ENCODE results near the gene FAT3.

Gene FAT3

GRCh38 chr11:92190535-92191206, 33.9 kb upstream of the FAT3 start:
- H2AFZ ChIP-seq (ENCODE audit: low read depth) = no peak overlapping the region
- H3K4me3 ChIP-seq (IDR thresholded peaks at IDR 0.05; ENCODE audit: insufficient read depth, low read depth, low read length) = no peak overlapping the region
- H3K27me3 ChIP-seq (ENCODE audit: insufficient read depth, low read depth) = no peaks in the 10 kb centered on the region
- no peaks in the 10 kb centered on the region for H4K20me1 ChIP-seq (ENCODE audit: insufficient read depth)
- TF ChIP-seq CTCF (conservative IDR thresholded peaks at IDR 0.05; ENCODE audit: low read depth, low read length) = no peak
- no peak overlapping the region for H3K27ac ChIP-seq
- no peaks in the 10 kb centered on the region for H3K4me1 ChIP-seq (ENCODE audit: low read depth, poor library complexity, severe bottlenecking)
- H3K9ac ChIP-seq = no peak overlapping the region
- no peaks in the 10 kb centered on the region for H3K79me2 ChIP-seq (ENCODE audit: insufficient read depth, low read depth)
- H3K36me3 ChIP-seq (ENCODE audit: insufficient read depth) = no peaks in the 10 kb centered on the region
- H3K4me2 ChIP-seq = no peak overlapping the region

- no peaks in the 10 kb centered on the region for H4K20me1 ChIP-seq (ENCODE audit: insufficient read depth)
- no peak overlapping the region for H3K27ac ChIP-seq
- no peaks in the 10 kb centered on the region for H3K4me1 ChIP-seq (ENCODE audit: low read depth, poor library complexity, severe bottlenecking)
- TF ChIP-seq CTCF (conservative IDR thresholded peaks at IDR 0.05; ENCODE audit: low read depth, low read length) = no peak
- H3K4me3 ChIP-seq (IDR thresholded peaks at IDR 0.05; ENCODE audit: insufficient read depth, low read depth, low read length) = no peak overlapping the region
- H3K4me2 ChIP-seq = no peak overlapping the region
- no peaks in the 10 kb centered on the region for H3K36me3 ChIP-seq (ENCODE audit: insufficient read depth)
- H3K27me3 ChIP-seq (ENCODE audit: insufficient read depth, low read depth) = no peaks in the 10 kb centered on the region
- no peaks in the 10 kb centered on the region for H3K79me2 ChIP-seq (ENCODE audit: insufficient read depth, low read depth)
- H2AFZ ChIP-seq (ENCODE audit: low read depth) = no peak overlapping the region
- H3K9ac ChIP-seq = no peak overlapping the region
Observed at GRCh38 chr11:92192141-92192540, 32.5 kb upstream of the FAT3 start.

GRCh38 chr11:92198268-92198667, 26.4 kb upstream of the FAT3 start:
- H3K4me3 ChIP-seq (IDR thresholded peaks at IDR 0.05; ENCODE audit: insufficient read depth, low read depth, low read length) = no peak overlapping the region
- no peaks in the 10 kb centered on the region for H3K36me3 ChIP-seq (ENCODE audit: insufficient read depth)
- H3K4me1 ChIP-seq (ENCODE audit: low read depth, poor library complexity, severe bottlenecking) = no peaks in the 10 kb centered on the region
- H3K27me3 ChIP-seq (ENCODE audit: insufficient read depth, low read depth) = no peaks in the 10 kb centered on the region
- H2AFZ ChIP-seq (ENCODE audit: low read depth) = no peak overlapping the region
- H3K9ac ChIP-seq = no peak overlapping the region
- no peaks in the 10 kb centered on the region for H4K20me1 ChIP-seq (ENCODE audit: insufficient read depth)
- H3K27ac ChIP-seq = no peak overlapping the region
- H3K79me2 ChIP-seq (ENCODE audit: insufficient read depth, low read depth) = no peaks in the 10 kb centered on the region
- H3K4me2 ChIP-seq = no peak overlapping the region
- no peak for TF ChIP-seq CTCF (conservative IDR thresholded peaks at IDR 0.05; ENCODE audit: low read depth, low read length)

- no peak for TF ChIP-seq CTCF (conservative IDR thresholded peaks at IDR 0.05; ENCODE audit: low read depth, low read length)
- Histone ChIP-seq H3K9ac (no peak overlapping the region), H3K4me2 (no peak overlapping the region), H3K36me3 (ENCODE audit: insufficient read depth) (no peaks in the 10 kb centered on the region), H2AFZ (ENCODE audit: low read depth) (no peak overlapping the region), H3K4me3 (IDR thresholded peaks at IDR 0.05; ENCODE audit: insufficient read depth, low read depth, low read length) (no peak overlapping the region), H4K20me1 (ENCODE audit: insufficient read depth) (no peaks in the 10 kb centered on the region), H3K79me2 (ENCODE audit: insufficient read depth, low read depth) (no peaks in the 10 kb centered on the region), H3K27me3 (ENCODE audit: insufficient read depth, low read depth) (no peaks in the 10 kb centered on the region), H3K27ac (no peak overlapping the region), H3K4me1 (ENCODE audit: low read depth, poor library complexity, severe bottlenecking) (no peaks in the 10 kb centered on the region)
Observed at GRCh38 chr11:92199991-92200390, 24.6 kb upstream of the FAT3 start.

Measured in KMS-11 (cell line).